Measurements from ENCODE around the gene CNTN1. TPM values are rescaled to one million over a fixed set of nuclear protein-coding genes. Genes with fewer than 3 reads are reported as not detected.

The CNTN1 gene
- polyA plus RNA-seq, 1 donor from 2014 or later = 101 TPM

DNA sequence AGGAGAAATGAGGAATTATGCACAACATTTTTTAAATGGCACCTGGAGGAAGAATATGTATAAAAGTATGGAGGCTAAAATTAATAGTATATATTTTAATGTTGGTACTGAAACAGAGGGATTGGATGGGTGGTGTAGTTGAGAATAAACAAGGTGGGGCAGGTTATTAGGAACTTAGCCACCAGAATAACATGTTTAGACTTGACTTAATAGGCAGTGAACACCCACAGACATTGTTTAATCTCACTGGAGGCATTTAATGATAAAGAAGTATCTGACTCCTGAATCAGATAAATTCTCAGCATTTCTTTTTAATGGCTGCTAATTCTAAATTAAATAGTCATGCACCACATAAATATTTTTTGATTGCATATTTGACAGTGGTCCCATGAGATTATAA is 139.7 kb downstream of the CNTN1 start:
- H3K27ac ChIP-seq (ENCODE audit: low read length) = no peak overlapping the region
- no peaks in the 10 kb centered on the region for H3K27me3 ChIP-seq (ENCODE audit: insufficient read depth, low read depth, low read length)
- H2AFZ ChIP-seq (ENCODE audit: low read depth, low read length) = no peak overlapping the region
- no peaks in the 10 kb centered on the region for H3K9me2 ChIP-seq (ENCODE audit: insufficient read depth, low read length)
- TF ChIP-seq TAF1 (IDR thresholded peaks at IDR 0.05; ENCODE audit: low read depth) = no peak
- TF ChIP-seq, protein P1, sequence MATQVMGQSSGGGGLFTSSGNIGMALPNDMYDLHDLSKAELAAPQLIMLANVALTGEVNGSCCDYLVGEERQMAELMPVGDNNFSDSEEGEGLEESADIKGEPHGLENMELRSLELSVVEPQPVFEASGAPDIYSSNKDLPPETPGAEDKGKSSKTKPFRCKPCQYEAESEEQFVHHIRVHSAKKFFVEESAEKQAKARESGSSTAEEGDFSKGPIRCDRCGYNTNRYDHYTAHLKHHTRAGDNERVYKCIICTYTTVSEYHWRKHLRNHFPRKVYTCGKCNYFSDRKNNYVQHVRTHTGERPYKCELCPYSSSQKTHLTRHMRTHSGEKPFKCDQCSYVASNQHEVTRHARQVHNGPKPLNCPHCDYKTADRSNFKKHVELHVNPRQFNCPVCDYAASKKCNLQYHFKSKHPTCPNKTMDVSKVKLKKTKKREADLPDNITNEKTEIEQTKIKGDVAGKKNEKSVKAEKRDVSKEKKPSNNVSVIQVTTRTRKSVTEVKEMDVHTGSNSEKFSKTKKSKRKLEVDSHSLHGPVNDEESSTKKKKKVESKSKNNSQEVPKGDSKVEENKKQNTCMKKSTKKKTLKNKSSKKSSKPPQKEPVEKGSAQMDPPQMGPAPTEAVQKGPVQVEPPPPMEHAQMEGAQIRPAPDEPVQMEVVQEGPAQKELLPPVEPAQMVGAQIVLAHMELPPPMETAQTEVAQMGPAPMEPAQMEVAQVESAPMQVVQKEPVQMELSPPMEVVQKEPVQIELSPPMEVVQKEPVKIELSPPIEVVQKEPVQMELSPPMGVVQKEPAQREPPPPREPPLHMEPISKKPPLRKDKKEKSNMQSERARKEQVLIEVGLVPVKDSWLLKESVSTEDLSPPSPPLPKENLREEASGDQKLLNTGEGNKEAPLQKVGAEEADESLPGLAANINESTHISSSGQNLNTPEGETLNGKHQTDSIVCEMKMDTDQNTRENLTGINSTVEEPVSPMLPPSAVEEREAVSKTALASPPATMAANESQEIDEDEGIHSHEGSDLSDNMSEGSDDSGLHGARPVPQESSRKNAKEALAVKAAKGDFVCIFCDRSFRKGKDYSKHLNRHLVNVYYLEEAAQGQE (IDR thresholded peaks at IDR 0.05; ENCODE audit: borderline replicate concordance) = no peak
- TF ChIP-seq MXI1 (conservative IDR thresholded peaks at IDR 0.05; ENCODE audit: poor library complexity, severe bottlenecking) = no peak
- no peak for TF ChIP-seq RAD21 (conservative IDR thresholded peaks at IDR 0.05)
- TF ChIP-seq, protein P2, sequence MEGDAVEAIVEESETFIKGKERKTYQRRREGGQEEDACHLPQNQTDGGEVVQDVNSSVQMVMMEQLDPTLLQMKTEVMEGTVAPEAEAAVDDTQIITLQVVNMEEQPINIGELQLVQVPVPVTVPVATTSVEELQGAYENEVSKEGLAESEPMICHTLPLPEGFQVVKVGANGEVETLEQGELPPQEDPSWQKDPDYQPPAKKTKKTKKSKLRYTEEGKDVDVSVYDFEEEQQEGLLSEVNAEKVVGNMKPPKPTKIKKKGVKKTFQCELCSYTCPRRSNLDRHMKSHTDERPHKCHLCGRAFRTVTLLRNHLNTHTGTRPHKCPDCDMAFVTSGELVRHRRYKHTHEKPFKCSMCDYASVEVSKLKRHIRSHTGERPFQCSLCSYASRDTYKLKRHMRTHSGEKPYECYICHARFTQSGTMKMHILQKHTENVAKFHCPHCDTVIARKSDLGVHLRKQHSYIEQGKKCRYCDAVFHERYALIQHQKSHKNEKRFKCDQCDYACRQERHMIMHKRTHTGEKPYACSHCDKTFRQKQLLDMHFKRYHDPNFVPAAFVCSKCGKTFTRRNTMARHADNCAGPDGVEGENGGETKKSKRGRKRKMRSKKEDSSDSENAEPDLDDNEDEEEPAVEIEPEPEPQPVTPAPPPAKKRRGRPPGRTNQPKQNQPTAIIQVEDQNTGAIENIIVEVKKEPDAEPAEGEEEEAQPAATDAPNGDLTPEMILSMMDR (IDR thresholded peaks at IDR 0.05; ENCODE audit: poor library complexity, severe bottlenecking) = no peak
- no peak for TF ChIP-seq POLR2AphosphoS5 (IDR thresholded peaks at IDR 0.05)
- no peak for TF ChIP-seq EP300 (conservative IDR thresholded peaks at IDR 0.05; ENCODE audit: poor library complexity, severe bottlenecking)
- peaks cover 3% of the 10 kb centered on the region for H3F3A ChIP-seq (ENCODE audit: insufficient read depth, low read length, poor library complexity, severe bottlenecking)
- H3K79me2 ChIP-seq (replicated peaks; ENCODE audit: insufficient read depth, low read length) = no peaks in the 10 kb centered on the region
- no peaks in the 10 kb centered on the region for H4K20me1 ChIP-seq (ENCODE audit: insufficient read depth)
- H3K4me2 ChIP-seq (ENCODE audit: low read length) = no peak overlapping the region
- no peak overlapping the region for H3K4me3 ChIP-seq (ENCODE audit: low read length)
- no peak overlapping the region for H3K9ac ChIP-seq (ENCODE audit: low read length)
- H3K36me3 ChIP-seq (ENCODE audit: insufficient read depth, low read length) = no peaks in the 10 kb centered on the region
- no peaks in the 10 kb centered on the region for H3K9me3 ChIP-seq (ENCODE audit: low read length)

DNA sequence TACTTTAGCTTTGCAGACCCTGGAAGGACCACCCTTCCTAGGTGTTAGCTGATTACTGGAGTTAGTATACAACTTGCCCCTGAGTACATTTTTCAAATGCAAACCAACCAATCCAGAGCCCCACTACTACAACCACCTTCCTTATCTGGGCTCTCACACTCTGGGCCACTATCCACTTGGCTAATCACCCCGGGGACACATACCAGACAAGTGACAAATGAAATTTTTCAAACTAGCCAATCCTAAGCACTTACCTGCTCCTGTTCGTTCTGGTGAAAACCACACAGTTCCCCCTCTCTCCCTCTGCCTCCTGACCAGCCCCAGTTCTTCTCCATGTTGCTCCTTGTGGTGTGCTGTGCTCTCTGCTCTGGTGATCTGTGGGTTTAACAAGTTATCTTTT is 140.4 kb downstream of the CNTN1 start:
- TF ChIP-seq EP300 (conservative IDR thresholded peaks at IDR 0.05; ENCODE audit: poor library complexity, severe bottlenecking) (no peak), EZH2 (IDR thresholded peaks at IDR 0.05; ENCODE audit: borderline replicate concordance, insufficient read depth, low read length, poor library complexity, severe bottlenecking) (no peak), RAD21 (conservative IDR thresholded peaks at IDR 0.05) (no peak), SMC3 (conservative IDR thresholded peaks at IDR 0.05; ENCODE audit: poor library complexity) (no peak), POLR2AphosphoS5 (IDR thresholded peaks at IDR 0.05) (no peak), TAF1 (IDR thresholded peaks at IDR 0.05; ENCODE audit: low read depth) (no peak), MXI1 (conservative IDR thresholded peaks at IDR 0.05; ENCODE audit: poor library complexity, severe bottlenecking) (no peak)
- TF ChIP-seq, protein P2 (IDR thresholded peaks at IDR 0.05; ENCODE audit: poor library complexity, severe bottlenecking) = no peak
- TF ChIP-seq, protein P1 (IDR thresholded peaks at IDR 0.05; ENCODE audit: borderline replicate concordance) = no peak
- Histone ChIP-seq H3K79me2 (replicated peaks; ENCODE audit: insufficient read depth, low read length) (no peaks in the 10 kb centered on the region), H3K27ac (ENCODE audit: low read length) (no peak overlapping the region), H4K20me1 (ENCODE audit: insufficient read depth) (no peaks in the 10 kb centered on the region), H2AFZ (ENCODE audit: low read depth, low read length) (no peak overlapping the region), H3K36me3 (ENCODE audit: insufficient read depth, low read length) (no peaks in the 10 kb centered on the region), H3K9me3 (ENCODE audit: low read length) (no peaks in the 10 kb centered on the region), H3F3A (ENCODE audit: insufficient read depth, low read length, poor library complexity, severe bottlenecking) (peaks cover 3% of the 10 kb centered on the region), H3K4me3 (ENCODE audit: low read length) (no peak overlapping the region), H3K4me2 (ENCODE audit: low read length) (no peak overlapping the region), H3K9ac (ENCODE audit: low read length) (no peak overlapping the region), H3K27me3 (ENCODE audit: insufficient read depth, low read depth, low read length) (no peaks in the 10 kb centered on the region), H3K9me2 (ENCODE audit: insufficient read depth, low read length) (no peaks in the 10 kb centered on the region)

Data from neural cell (in vitro differentiated cells).